H9 (cell line): ENCODE data around the gene RCOR3. TPM values are rescaled to one million over a fixed set of nuclear protein-coding genes. Genes with fewer than 3 reads are reported as not detected.

Experiments used
- DNase-seq: peaks from one replicate; pipeline ENCODE4 v3.0.0-alpha.2; 2017
- H2AFZ ChIP-seq: one replicate; pipeline ENCODE4 v1.6.1; 2013; ENCODE audit warnings: mild to moderate bottlenecking, low read length, control low read depth, moderate library complexity
- H2AK5ac ChIP-seq: 2 replicates; pipeline ENCODE4 v1.6.1; 2013; ENCODE audit warnings: low read length, control low read depth, mixed read lengths; ENCODE audit not compliant: insufficient read length
- H2BK120ac ChIP-seq: one replicate; pipeline ENCODE4 v1.6.1; 2013; ENCODE audit warnings: low read depth, mild to moderate bottlenecking, low read length, control low read depth, inconsistent platforms; ENCODE audit not compliant: poor library complexity, severe bottlenecking
- H2BK12ac ChIP-seq: 2 replicates; pipeline ENCODE4 v1.6.1; 2013; ENCODE audit warnings: low read length, control low read depth, mixed read lengths, low read depth; ENCODE audit not compliant: insufficient read length
- H2BK15ac ChIP-seq: 2 replicates; pipeline ENCODE4 v1.6.1; 2013; ENCODE audit warnings: low read depth, low read length, control low read depth
- H2BK20ac ChIP-seq: one replicate; pipeline ENCODE4 v1.6.1; 2013; ENCODE audit warnings: low read depth, mild to moderate bottlenecking, low read length, control low read depth, inconsistent platforms; ENCODE audit not compliant: poor library complexity, severe bottlenecking
- H2BK5ac ChIP-seq: 2 replicates; pipeline ENCODE4 v1.6.1; 2013; ENCODE audit warnings: low read length, control low read depth, mixed read lengths; ENCODE audit not compliant: insufficient read length
- H3K14ac ChIP-seq: 2 replicates; pipeline ENCODE4 v1.6.1; 2013; ENCODE audit warnings: low read length, control low read depth; ENCODE audit not compliant: insufficient read depth
- H3K18ac ChIP-seq: 2 replicates; pipeline ENCODE4 v1.6.1; 2013; ENCODE audit warnings: low read depth, mild to moderate bottlenecking, mixed read lengths, low read length, control low read depth; ENCODE audit not compliant: insufficient read length
- H3K23ac ChIP-seq: 2 replicates; pipeline ENCODE4 v1.6.1; 2013; ENCODE audit warnings: low read length, control low read depth, mixed read lengths, low read depth; ENCODE audit not compliant: insufficient read length
- H3K23me2 ChIP-seq: 2 replicates; pipeline ENCODE4 v1.6.1; 2013; ENCODE audit warnings: low read depth, mild to moderate bottlenecking, mixed read lengths, low read length, control low read depth; ENCODE audit not compliant: insufficient read length, poor library complexity, severe bottlenecking
- H3K27ac ChIP-seq: 2 replicates; pipeline ENCODE4 v1.5.1; 2013; ENCODE audit warnings: low read length, control low read depth, mixed read lengths, low read depth; ENCODE audit not compliant: insufficient read length
- H3K27me3 ChIP-seq: 2 replicates; pipeline ENCODE4 v1.6.1; 2013; ENCODE audit warnings: low read length, control low read depth, inconsistent platforms; ENCODE audit not compliant: insufficient read depth
- H3K4ac ChIP-seq: 2 replicates; pipeline ENCODE4 v1.6.1; 2013; ENCODE audit warnings: low read depth, mild to moderate bottlenecking, control low read depth, inconsistent platforms, low read length, moderate library complexity
- H3K4me1 ChIP-seq: 2 replicates; pipeline ENCODE4 v1.6.1; 2013; ENCODE audit warnings: low read length, control low read depth, inconsistent platforms; ENCODE audit not compliant: insufficient read depth
- H3K4me2 ChIP-seq: 2 replicates; pipeline ENCODE4 v1.6.1; 2013; ENCODE audit warnings: low read length, control low read depth, mixed read lengths; ENCODE audit not compliant: insufficient read length, insufficient read depth
- H3K56ac ChIP-seq: 2 replicates; pipeline ENCODE4 v1.6.1; 2013; ENCODE audit warnings: low read depth, mild to moderate bottlenecking, mixed read lengths, low read length, control low read depth; ENCODE audit not compliant: insufficient read length
- H3K79me1 ChIP-seq: 2 replicates; pipeline ENCODE4 v1.6.1; 2013; ENCODE audit warnings: low read depth, mild to moderate bottlenecking, moderate library complexity, low read length, control low read depth, inconsistent platforms; ENCODE audit not compliant: insufficient read depth, poor library complexity, severe bottlenecking
- H3K79me2 ChIP-seq: 2 replicates; pipeline ENCODE4 v1.6.1; 2013; ENCODE audit warnings: low read length, control low read depth, inconsistent platforms; ENCODE audit not compliant: insufficient read depth
- H3K9ac ChIP-seq: 2 replicates; pipeline ENCODE4 v1.6.1; 2013; ENCODE audit warnings: low read length, control low read depth, mixed read lengths; ENCODE audit not compliant: insufficient read length; ENCODE audit errors: extremely low read depth
- H3K9me3 ChIP-seq: one replicate; pipeline ENCODE4 v1.6.1; 2013; ENCODE audit warnings: low read depth, low read length, inconsistent platforms; ENCODE audit not compliant: control insufficient read depth
- H3T11ph ChIP-seq: one replicate; pipeline ENCODE4 v1.6.1; 2013; ENCODE audit warnings: mild to moderate bottlenecking, low read length, control low read depth, inconsistent platforms
- H4K20me1 ChIP-seq: one replicate; pipeline ENCODE4 v1.6.1; 2013; ENCODE audit not compliant: control insufficient read depth, insufficient read length, insufficient read depth
- H4K5ac ChIP-seq: 2 replicates; pipeline ENCODE4 v1.6.1; 2013; ENCODE audit warnings: low read depth, mild to moderate bottlenecking, mixed read lengths, low read length, control low read depth; ENCODE audit not compliant: insufficient read length
- H4K8ac ChIP-seq: replicated peaks from 2 replicates; pipeline ENCODE4 v1.6.1; 2013; ENCODE audit warnings: low read length, control low read depth, mixed read lengths, low read depth; ENCODE audit not compliant: insufficient read length
- H4K91ac ChIP-seq: 2 replicates; pipeline ENCODE4 v1.6.1; 2013; ENCODE audit warnings: low read depth, mild to moderate bottlenecking, moderate library complexity, mixed read lengths, low read length, control low read depth; ENCODE audit not compliant: insufficient read length
- H3K27ac Mint-ChIP-seq, 3 experiments: 2 replicates in 2 of 3; 3 replicates in 1 of 3; pipeline ENCODE4 v1.8.0; 2020 to 2021; ENCODE audit warnings: mixed read lengths in 3 of 3, mild to moderate bottlenecking in 1 of 3, moderate library complexity in 1 of 3
- H3K27me3 Mint-ChIP-seq: 2 replicates; pipeline ENCODE4 v1.8.0; 2021; ENCODE audit warnings: low read depth, mild to moderate bottlenecking, moderate library complexity, mixed read lengths
- H3K36me3 Mint-ChIP-seq, 3 experiments: 2 replicates in 2 of 3; 3 replicates in 1 of 3; pipeline ENCODE4 v1.8.0; 2020 to 2021; ENCODE audit warnings: low read depth in 3 of 3, mixed read lengths in 3 of 3; ENCODE audit not compliant: insufficient read depth in 1 of 3
- H3K4me1 Mint-ChIP-seq, 2 experiments: 2 replicates each; pipeline ENCODE4 v1.8.0; 2020; ENCODE audit warnings: mixed read lengths in 2 of 2
- H3K4me3 Mint-ChIP-seq, 2 experiments: 2 replicates in 1 of 2; 3 replicates in 1 of 2; pipeline ENCODE4 v1.8.0; 2020 to 2021; ENCODE audit warnings: mild to moderate bottlenecking in 2 of 2, mixed read lengths in 2 of 2, moderate library complexity in 1 of 2
- H3K9me3 Mint-ChIP-seq, 2 experiments: 2 replicates in 1 of 2; 3 replicates in 1 of 2; pipeline ENCODE4 v1.8.0; 2020; ENCODE audit warnings: mild to moderate bottlenecking in 2 of 2, mixed read lengths in 2 of 2, moderate library complexity in 1 of 2
- CTCF ChIP-seq: fragments of 200-600 bp; sonication (generic); conservative IDR thresholded peaks from 3 replicates; pipeline ENCODE4 v1.8.0; 2021; ENCODE audit warnings: antibody characterized with exemption, mild to moderate bottlenecking
- WGBS: extraction: QIAGEN DNeasy Blood & Tissue Kit; methylation state at CpG from one replicate; pipeline ENCODE4 v1.1.7; 2013; ENCODE audit warnings: missing lambda C conversion rate, low lambda C conversion rate, mixed read lengths; ENCODE audit not compliant: insufficient read length; ENCODE audit errors: extremely low coverage; 5-methylcytosine and 5-hydroxymethylcytosine counted together
- total RNA-seq: library from RNA; stranded (reverse); gene quantifications from 2 replicates; pipeline ENCODE4 v1.2.1, GENCODE V29; 2021

The RCOR3 gene
- total RNA-seq, 1 experiment from 2014 or later, result 37.2 TPM

GRCh38 chr1:211280910-211281309, 21.7 kb downstream of the RCOR3 start:
- Histone ChIP-seq H3K56ac (no peak overlapping the region), H3K18ac (no peak overlapping the region), H3K4me1 (no peaks in the 10 kb centered on the region), H2AK5ac (no peak overlapping the region), H2BK15ac (no peak overlapping the region), H3K23me2 (no peaks in the 10 kb centered on the region), H3K4me2 (no peak overlapping the region), H3K9ac (no peak overlapping the region), H2BK120ac (no peak overlapping the region), H2AFZ (no peak overlapping the region), H3K79me1 (no peaks in the 10 kb centered on the region), H4K5ac (no peak overlapping the region), H3K23ac (no peak overlapping the region), H4K20me1 (no peaks in the 10 kb centered on the region), H3K9me3 (no peaks in the 10 kb centered on the region), H2BK5ac (no peak overlapping the region), H3K27ac (no peak overlapping the region), H3K4ac (no peak overlapping the region), H3K79me2 (no peaks in the 10 kb centered on the region), H2BK20ac (no peak overlapping the region), H3K14ac (no peak overlapping the region), H4K8ac (no peak overlapping the region), H4K91ac (no peak overlapping the region), H2BK12ac (no peak overlapping the region), H3K27me3 (no peaks in the 10 kb centered on the region), H3T11ph (no peak overlapping the region)
- Mint-ChIP-seq H3K4me3 (no peak overlapping the region), H3K9me3 (no peaks in the 10 kb centered on the region), H3K27ac (no peak overlapping the region), H3K4me1 (no peaks in the 10 kb centered on the region), H3K36me3 (peaks cover 2 to 28% (median 20%) of the 10 kb centered on the region in 3 experiments; a peak in 6 of 7 replicates), H3K27me3 (no peaks in the 10 kb centered on the region)
- DNase-seq, result no peak
- no peak for TF ChIP-seq CTCF
- no CpG with 5 or more reads among the region's 4 CpGs for WGBS
